Mucosa of stomach (tissue), 1 donor: ENCODE measurements around the gene KLF1.

Experiments used
- H3K27me3 ChIP-seq: one replicate; pipeline ENCODE4 v1.7.0; 2013; ENCODE audit warnings: mild to moderate bottlenecking, low read length; ENCODE audit not compliant: control insufficient read depth, insufficient read depth
- H3K36me3 ChIP-seq: one replicate; pipeline ENCODE4 v1.7.0; 2013; ENCODE audit warnings: low read length; ENCODE audit not compliant: control insufficient read depth, insufficient read depth
- H3K4me1 ChIP-seq: one replicate; pipeline ENCODE4 v1.7.0; 2013; ENCODE audit warnings: mild to moderate bottlenecking, low read length; ENCODE audit not compliant: control insufficient read depth, insufficient read depth
- H3K4me3 ChIP-seq: one replicate; pipeline ENCODE4 v1.7.0; 2013; ENCODE audit warnings: low read length
- H3K9ac ChIP-seq: one replicate; pipeline ENCODE4 v1.7.0; 2013; ENCODE audit warnings: mild to moderate bottlenecking, low read length, moderate library complexity
- H3K9me3 ChIP-seq: one replicate; pipeline ENCODE4 v1.7.0; 2013; ENCODE audit warnings: mild to moderate bottlenecking, low read length, moderate library complexity; ENCODE audit not compliant: control insufficient read depth
- donor health status: Pancreatic carcinoma.

The KLF1 gene

DNA sequence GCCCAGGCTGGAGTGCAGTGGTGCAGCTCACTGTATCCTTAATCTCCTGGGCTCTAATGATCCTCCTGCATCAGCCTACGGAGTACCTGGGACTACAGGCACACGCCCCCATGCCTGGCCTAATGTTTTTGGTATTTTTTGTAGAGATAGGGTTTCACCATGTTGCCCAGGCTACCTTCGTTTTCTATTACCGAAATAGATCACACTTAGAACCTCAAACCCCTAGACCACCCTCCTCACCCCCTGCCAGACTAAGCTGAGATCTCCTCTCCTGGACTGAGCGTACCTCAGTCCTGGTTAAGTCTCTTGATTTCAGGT, 391 bp downstream of the KLF1 start:
- Histone ChIP-seq H3K9me3 (peaks cover 4% of the 10 kb centered on the region), H3K4me3 (no peak overlapping the region), H3K4me1 (peaks cover 13% of the 10 kb centered on the region), H3K9ac (no peak overlapping the region), H3K36me3 (no peaks in the 10 kb centered on the region), H3K27me3 (peaks cover 28% of the 10 kb centered on the region)

DNA sequence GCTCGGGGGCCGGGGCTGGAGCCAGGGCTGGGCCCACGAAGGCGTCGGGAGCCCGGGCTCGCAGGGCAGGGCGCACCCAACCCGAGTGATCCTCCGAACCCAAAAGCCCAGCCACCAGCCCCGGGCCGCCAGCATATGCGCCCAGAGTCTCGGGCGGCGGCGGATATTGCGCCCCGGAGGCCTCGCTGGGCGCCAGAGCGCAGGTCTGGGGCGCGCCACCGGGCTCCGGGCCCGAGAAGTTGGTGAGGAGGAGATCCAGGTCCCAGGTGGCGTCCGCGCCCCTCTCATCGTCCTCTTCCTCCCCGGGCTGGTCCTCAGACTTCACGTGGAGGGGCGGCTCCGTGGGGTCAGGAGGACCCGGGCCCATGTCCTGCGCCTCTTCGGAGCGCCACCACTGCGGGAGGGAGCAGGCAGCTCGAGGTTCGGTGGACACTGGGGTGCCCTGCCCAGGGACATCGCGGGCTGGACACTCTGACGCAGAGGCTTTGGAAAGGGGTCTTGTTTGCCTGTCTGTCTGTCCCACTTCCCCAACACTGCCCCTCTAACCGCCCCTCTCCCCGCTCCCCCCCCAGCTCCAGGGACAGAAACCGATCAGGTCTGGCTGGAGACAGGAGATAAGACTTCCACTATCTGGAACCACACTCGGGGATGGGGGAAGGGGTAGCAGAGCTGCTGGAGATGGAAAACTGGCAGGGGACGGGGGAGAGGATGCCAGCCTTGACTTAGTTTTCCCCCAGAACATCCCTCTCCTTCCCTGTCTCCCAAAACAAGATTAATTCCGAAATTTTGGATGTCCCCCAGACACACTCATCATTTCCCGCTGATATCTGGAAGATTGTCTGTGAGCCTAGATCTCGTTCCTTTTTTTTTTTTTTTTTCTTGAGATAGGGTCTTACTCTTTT, 1.0 kb downstream of the KLF1 start:
- H3K4me1 ChIP-seq = peaks cover 10% of the 10 kb centered on the region
- H3K9me3 ChIP-seq = peaks cover 4% of the 10 kb centered on the region
- H3K36me3 ChIP-seq = no peaks in the 10 kb centered on the region
- no peak overlapping the region for H3K9ac ChIP-seq
- H3K27me3 ChIP-seq = peaks cover 28% of the 10 kb centered on the region
- no peak overlapping the region for H3K4me3 ChIP-seq

DNA sequence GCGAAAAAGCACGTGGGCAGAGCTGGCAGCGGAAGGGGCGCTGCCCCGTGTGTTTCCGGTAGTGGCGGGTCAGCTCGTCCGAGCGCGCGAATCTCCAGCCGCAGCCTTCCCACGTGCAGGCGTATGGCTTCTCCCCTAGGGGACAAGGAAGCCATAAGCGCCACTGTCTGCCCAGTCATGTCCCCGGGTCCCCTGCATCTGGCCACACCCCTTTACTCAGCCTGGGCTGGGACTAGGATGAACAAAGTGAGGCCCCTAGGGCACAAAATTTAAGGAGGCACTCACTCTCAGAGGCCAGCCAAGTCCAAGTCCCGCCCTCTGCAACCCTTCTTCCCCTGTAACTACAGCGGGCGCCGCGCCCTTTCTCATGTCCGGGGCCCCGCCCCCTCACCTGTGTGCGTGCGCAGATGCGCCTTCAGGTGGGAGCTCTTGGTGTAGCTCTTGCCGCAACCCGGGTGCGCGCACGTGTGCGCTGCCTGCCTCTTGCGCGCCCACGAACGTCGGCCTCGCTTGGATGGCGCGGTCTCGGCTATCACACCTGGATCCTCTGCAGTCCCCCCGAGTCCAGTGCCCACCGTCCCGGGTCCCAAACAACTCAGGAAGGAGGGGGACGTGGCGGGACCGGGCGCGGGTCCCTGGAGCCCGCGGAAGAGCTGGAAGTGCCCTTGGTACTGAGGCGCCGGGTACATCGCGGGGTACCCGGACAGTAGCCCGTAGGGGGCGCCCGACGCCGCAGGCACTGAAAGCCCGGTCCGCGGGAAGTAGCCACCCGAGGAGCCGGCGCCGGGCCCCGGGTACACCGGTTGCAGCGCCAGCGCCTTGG, 1.9 kb downstream of the KLF1 start:
- no peak overlapping the region for H3K4me3 ChIP-seq
- no peaks in the 10 kb centered on the region for H3K36me3 ChIP-seq

DNA sequence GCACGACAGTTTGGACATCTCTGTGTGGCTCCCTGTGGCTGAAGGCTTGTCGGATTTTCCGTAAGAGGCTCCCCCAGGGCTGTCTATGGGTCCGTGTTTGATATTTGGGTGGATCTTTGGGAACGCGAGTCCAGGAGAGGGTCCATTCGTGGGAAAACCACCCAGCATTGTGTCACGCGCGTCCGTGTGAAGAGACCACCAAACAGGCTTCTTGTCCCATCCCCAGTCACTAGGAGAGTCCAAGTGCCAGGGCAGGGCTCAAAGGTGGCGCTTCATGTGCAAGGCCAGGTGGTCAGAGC, 2.4 kb downstream of the KLF1 start:
- peaks cover 4% of the 10 kb centered on the region for H3K9me3 ChIP-seq
- peaks cover 18% of the 10 kb centered on the region for H3K4me1 ChIP-seq
- H3K9ac ChIP-seq = no peak overlapping the region
- H3K27me3 ChIP-seq = peaks cover 28% of the 10 kb centered on the region
- no peaks in the 10 kb centered on the region for H3K36me3 ChIP-seq
- H3K4me3 ChIP-seq = no peak overlapping the region

More for the DNA sequence above, 1.9 kb downstream of the KLF1 start:
- H3K4me1 ChIP-seq = peaks cover 16% of the 10 kb centered on the region
- H3K9me3 ChIP-seq = peaks cover 4% of the 10 kb centered on the region
- peaks cover 28% of the 10 kb centered on the region for H3K27me3 ChIP-seq
- no peak overlapping the region for H3K9ac ChIP-seq

DNA sequence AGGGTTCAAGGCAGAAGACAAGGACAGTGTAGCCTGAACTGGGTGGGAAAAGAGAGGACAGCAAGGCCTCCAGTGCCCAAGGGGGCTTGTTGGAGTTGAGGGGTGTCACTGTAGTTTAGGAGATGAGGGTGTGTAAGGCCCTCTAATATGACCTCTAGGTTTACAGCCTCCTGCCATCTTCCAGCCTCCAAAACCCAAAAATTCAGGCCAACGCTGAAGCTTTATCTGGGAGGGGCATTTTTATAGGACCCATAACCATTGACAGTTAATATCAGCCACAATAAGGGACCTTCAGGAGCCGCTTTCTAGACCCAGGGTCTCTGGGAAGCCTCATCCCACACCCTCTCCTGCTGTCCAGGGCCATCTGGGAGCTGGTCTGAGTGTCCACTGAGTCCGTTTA, 2.8 kb downstream of the KLF1 start:
- H3K9me3 ChIP-seq = peaks cover 4% of the 10 kb centered on the region
- H3K9ac ChIP-seq = no peak overlapping the region
- H3K4me1 ChIP-seq = peaks cover 18% of the 10 kb centered on the region
- no peaks in the 10 kb centered on the region for H3K36me3 ChIP-seq
- H3K4me3 ChIP-seq = no peak overlapping the region
- H3K27me3 ChIP-seq = peaks cover 28% of the 10 kb centered on the region

DNA sequence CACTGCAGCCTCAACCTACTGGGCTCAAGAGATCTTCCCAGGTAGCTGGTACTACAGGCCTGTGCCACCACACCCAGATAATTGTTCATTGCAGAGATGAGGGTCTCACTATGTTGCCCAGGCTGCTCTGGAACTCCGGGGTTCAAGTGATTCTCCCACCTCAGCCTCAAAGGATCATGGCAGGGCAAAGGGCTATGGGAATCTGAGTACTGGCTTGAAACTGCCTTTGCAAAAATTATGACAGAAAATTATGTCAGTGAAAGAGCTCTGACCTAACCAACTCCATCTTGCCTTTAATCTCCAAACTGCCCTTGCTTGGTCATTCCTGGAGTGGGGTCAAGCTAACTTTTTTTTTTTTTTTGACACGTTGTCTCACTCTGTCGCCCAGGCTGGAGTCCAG, 4.4 kb downstream of the KLF1 start:
- no peak overlapping the region for H3K9ac ChIP-seq
- H3K4me1 ChIP-seq = peaks cover 18% of the 10 kb centered on the region
- peaks cover 28% of the 10 kb centered on the region for H3K27me3 ChIP-seq
- peaks cover 4% of the 10 kb centered on the region for H3K9me3 ChIP-seq
- no peak overlapping the region for H3K4me3 ChIP-seq
- H3K36me3 ChIP-seq = no peaks in the 10 kb centered on the region

DNA sequence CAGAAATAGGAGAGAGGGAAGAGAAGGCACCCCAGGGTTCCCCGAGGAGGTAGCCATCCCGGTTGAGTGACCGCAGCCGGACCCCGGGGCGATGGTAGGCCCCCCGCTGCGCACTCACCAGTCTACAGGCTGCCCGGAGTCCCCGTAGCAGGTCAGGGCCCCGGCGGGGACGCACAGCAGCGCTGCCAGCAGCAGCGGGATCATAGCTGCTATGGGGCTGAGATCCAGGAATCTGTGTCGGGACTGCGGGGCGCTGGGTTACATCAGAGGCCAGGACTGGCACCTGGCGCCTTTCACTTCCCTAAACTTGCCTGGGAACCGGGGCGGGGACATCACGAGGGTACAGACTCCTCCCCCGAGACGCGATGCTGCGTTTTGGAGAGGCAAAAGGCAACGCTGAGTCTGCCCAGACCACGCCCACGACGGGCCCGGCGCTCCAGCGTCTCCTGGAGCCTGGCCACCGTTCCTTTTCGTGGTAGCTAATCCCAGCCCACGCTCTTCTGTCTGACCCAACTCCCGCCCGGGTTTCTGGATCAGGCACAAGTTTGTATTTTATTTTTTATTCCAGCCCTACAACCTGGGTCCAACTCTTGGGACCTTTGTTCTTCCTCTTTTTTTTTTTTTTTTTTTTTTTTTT, 5.7 kb downstream of the KLF1 start, which contains the start of gene DNASE2:
DNASE2 (minus strand) TSS at position 278 of the 637 bp plus-strand sequence; CDS start at position 204, 74 bp downstream.
- H3K4me3 ChIP-seq = peak within 1 kb of the TSS; percentile 44
- H3K36me3 ChIP-seq = no peaks in the 10 kb centered on the region
- peaks cover 21% of the 10 kb centered on the region for H3K27me3 ChIP-seq
- H3K9me3 ChIP-seq = peaks cover 4% of the 10 kb centered on the region
- peak within 1 kb of the TSS; percentile 79 for H3K9ac ChIP-seq
- H3K4me1 ChIP-seq = peaks cover 18% of the 10 kb centered on the region

DNA sequence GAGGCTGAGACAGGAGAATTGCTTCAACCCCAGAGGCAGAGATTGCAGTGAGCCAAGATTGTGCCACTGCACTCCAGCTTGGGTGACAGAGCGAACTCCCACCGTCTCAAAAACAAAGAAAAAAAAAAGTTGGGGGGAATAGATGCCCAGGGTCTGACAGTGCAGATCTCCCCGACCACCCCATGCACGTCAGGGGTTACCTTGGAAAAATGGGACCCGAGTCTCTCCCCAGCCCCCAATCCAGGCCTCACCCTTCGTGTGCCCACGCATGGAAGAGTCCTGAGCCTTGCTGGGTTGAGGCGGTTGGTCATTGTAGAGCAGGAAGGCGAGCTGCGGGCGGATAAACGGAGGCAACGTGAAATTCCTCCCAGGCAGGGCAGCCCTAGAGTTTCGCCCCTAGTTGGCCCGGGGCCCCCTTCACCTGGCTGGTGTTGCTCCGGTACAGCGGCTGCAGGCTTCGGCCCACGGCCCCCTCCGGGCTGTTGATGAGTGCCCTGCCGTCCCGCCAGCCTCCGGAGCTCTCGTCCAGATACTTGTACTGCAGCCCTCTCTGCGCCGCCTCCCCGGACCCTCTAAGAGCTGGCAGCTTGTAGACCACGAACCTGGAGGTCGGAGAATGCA, 6.3 kb downstream of the KLF1 start:
- Histone ChIP-seq H3K9me3 (peaks cover 4% of the 10 kb centered on the region), H3K36me3 (no peaks in the 10 kb centered on the region), H3K4me1 (peaks cover 18% of the 10 kb centered on the region), H3K9ac (peak overlapping the region; percentile 79), H3K27me3 (peaks cover 15% of the 10 kb centered on the region), H3K4me3 (peak overlapping the region; percentile 44)

DNA sequence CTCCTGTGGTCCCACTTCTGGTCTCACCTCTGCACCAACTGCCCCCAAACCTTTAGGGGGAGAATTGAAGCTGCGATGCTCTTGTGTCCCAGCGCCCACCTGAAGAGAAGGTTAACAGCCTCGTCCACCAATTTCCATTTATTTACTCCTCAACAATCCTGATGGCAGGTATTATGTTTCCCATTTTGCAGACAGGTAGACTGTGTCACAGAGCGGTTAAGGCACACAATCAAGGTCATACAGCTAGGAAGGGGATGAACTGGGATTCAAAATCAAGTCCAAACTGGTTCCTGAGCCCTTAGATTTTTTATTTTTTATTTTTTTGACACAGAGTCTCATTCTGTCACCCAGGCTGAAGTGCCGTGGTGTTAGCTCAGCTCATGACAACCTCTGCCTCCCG, 11.9 kb downstream of the KLF1 start:
- no peaks in the 10 kb centered on the region for H3K9me3 ChIP-seq
- H3K36me3 ChIP-seq = no peaks in the 10 kb centered on the region
- H3K4me1 ChIP-seq = peaks cover 10% of the 10 kb centered on the region
- H3K9ac ChIP-seq = no peak overlapping the region
- H3K27me3 ChIP-seq = no peaks in the 10 kb centered on the region
- no peak overlapping the region for H3K4me3 ChIP-seq

DNA sequence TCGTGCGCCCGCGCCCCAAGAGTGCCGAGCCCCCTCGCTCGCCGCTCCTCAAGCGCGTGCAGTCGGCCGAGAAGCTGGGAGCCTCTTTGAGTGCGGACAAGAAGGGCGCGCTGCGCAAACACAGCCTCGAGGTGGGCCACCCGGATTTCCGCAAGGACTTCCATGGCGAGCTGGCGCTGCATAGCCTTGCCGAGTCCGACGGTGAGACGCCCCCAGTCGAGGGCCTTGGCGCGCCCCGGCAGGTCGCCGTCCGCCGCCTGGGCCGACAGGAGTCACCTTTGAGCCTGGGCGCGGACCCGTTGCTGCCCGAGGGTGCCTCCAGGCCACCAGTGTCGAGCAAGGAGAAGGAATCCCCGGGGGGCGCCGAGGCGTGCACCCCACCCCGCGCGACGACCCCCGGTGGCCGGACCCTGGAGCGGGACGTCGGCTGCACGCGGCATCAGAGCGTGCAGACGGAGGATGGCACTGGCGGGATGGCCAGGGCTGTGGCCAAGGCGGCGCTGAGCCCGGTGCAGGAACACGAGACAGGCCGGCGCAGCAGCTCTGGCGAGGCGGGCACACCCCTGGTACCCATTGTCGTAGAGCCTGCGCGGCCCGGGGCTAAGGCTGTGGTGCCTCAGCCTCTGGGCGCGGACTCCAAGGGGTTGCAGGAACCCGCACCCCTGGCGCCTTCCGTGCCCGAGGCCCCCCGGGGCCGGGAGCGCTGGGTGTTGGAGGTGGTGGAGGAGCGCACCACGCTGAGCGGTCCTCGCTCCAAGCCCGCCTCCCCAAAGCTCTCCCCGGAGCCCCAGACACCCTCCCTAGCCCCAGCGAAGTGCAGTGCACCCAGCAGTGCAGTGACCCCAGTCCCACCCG, 12.9 kb downstream of the KLF1 start:
- Histone ChIP-seq H3K36me3 (no peaks in the 10 kb centered on the region), H3K9me3 (no peaks in the 10 kb centered on the region), H3K4me3 (peak overlapping the region; percentile 9), H3K9ac (no peak overlapping the region), H3K4me1 (peaks cover 9% of the 10 kb centered on the region), H3K27me3 (no peaks in the 10 kb centered on the region)
